ENCODE measurements around the gene SLC2A13.
"Not testable (repeated sequence)": the region's sequence is repeated elsewhere in the genome, so short reads cannot be mapped to it uniquely, and the experiment has no call there.

Gene SLC2A13

GRCh38 chr12:40038619-40039018 lies 67.3 kb downstream of the SLC2A13 start:
- no peak for DNase-seq

- no peak for DNase-seq
These were observed 71.2 kb downstream of the SLC2A13 start for GRCh38 chr12:40034712-40035111.

DNA sequence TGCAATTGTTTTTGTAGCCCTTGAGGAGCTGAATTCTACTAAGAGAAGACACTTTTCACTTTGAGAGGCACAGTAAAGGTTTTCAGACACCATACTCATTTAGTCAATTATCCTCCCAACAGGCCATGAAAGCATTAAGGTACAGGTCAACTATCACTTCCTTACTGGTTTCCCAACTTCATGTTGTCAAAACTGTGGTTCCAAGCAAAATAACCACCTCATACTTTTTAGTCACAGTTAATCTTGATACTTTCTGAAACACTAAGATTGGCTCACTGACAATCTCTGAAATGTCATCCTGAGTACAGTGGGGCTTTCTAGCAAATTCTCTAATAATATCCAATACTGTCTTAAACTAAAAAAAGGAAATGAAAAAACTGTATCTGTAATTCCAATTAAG lies 71.7 kb downstream of the SLC2A13 start:
- DNase-seq: no peak

GRCh38 chr12:40033242-40033630 lies 72.6 kb downstream of the SLC2A13 start:
- no peak for DNase-seq

GRCh38 chr12:40032433-40033241 lies 73.2 kb downstream of the SLC2A13 start:
- no peak for DNase-seq

- no peak for DNase-seq
These were observed 73.9 kb downstream of the SLC2A13 start for GRCh38 chr12:40031965-40032364.

DNA sequence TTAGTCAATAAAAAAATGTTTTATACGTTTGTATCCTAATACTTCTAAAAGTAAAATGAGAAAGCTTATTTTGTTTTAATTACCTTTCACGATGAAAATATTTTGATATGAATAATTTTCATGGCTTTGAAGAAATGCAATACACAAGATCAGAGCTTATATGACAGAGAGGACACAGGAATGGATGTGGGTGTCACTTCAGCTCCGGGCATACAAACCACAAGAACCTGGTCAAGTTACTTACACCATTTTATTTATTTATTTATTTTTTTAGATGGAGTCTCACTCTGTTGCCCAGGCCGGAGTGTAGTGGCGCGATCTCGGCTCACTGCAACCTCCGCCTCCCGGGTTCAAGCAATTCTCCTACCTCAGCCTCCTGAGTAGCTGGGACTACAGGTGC lies 74.9 kb downstream of the SLC2A13 start:
- not testable (repeated sequence) for DNase-seq

DNA sequence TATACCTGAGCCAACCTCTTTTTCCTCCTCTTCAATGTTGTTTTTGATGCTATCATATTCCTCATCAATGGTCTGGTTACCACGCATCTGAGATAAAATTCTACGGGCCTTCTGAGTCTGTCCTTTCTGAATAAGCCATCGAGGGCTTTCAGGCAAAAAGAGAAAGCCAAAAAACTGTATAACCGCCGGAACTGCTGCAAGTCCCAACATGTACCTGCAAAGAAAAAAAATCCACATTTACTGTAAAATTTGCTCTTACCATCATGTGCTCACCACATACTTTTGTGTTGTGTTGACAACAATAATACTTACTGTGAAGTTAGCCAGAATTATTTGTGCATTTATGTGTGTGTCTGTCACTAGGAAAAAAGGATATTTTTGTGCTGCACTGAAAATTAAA lies 77.6 kb downstream of the SLC2A13 start:
- DNase-seq: no peak

DNA sequence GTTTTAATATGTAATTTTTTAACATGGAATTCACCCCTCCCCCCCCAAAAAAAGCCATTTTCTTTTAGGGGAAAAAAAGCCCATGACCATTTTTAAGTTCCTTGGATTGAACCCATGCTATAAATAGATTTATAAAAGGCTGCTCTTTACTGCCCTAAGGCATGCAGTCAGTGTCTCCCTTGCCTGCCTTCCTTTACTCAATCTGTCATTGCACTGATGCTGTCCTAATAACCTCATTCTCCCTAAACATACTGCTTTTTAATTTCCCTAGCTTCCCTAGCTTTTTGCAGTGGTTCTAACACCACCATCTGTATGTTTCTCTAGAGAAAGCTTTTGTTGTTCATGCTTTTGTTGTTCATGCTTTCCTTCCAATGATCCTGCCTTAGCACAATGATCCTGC lies 83.0 kb downstream of the SLC2A13 start:
- DNase-seq: no peak

- no peak for DNase-seq
These were observed 85.6 kb downstream of the SLC2A13 start for GRCh38 chr12:40020261-40020691.

DNA sequence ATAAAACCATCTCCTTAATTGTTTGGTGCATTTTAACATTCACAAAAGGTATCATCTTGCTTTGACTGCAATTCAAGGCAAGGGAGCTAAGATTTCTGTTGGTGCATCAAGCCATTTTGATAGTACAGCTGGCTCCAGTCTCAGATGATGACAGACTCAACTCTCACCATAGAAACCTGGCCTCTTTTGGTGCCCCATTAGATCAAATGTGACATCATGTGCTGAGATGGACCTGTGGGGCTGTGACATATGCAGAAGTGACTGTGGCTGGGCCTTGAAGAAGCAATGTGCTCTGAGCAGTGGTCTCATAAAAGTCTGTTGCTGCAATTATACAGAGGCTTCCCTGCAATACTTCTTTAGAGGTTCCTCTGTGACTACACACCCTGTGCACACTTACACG lies 88.4 kb downstream of the SLC2A13 start:
- no peak for DNase-seq

DNA sequence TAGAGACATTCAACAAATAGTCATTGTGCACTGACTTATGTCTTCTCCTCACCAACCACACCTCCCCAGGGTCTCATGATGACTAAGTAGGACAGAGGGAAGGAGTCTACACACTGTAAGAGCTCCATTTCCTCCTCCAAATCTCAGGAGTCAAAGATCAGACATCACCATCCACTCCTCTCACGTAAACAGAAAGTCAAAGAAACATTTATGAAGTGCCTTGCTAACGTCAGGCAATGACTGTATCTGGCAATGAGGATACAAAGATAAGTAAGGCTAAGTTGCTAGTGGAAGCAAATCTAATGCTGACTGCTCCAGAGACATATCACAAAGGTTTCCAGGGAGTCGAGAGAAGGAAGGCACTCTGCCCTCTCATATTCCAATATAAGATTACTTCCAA lies 88.9 kb downstream of the SLC2A13 start:
- no peak for DNase-seq

GRCh38 chr12:40015881-40016280 lies 90.0 kb downstream of the SLC2A13 start:
- no peak for DNase-seq

DNA sequence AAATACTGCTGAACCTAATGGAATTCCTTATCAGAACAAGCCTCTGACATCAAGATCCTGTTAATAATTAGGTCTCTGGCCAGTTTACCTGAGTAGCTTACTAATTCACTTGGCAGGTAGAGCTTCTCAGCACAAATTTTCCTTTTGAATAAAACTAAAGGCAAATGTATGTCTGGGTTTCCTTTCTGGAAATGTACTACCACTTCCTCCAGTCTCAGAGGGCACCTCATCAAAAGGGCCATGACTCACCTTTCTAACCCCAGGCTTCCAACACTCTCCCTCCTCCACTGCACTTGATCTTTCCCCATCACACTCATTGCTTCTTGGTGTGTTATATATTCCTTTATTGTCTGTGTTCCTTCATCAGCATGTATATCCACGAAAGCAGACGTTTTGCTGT lies 90.5 kb downstream of the SLC2A13 start:
- DNase-seq: no peak

- no peak for DNase-seq
These were observed 92.0 kb downstream of the SLC2A13 start for GRCh38 chr12:40013847-40014246.

- no peak for DNase-seq
These were observed 92.6 kb downstream of the SLC2A13 start for GRCh38 chr12:40013292-40013691.

GRCh38 chr12:40012711-40013110 lies 93.2 kb downstream of the SLC2A13 start:
- no peak for DNase-seq

- DNase-seq: no peak
These were observed 94.1 kb downstream of the SLC2A13 start for GRCh38 chr12:40011775-40012129.

DNA sequence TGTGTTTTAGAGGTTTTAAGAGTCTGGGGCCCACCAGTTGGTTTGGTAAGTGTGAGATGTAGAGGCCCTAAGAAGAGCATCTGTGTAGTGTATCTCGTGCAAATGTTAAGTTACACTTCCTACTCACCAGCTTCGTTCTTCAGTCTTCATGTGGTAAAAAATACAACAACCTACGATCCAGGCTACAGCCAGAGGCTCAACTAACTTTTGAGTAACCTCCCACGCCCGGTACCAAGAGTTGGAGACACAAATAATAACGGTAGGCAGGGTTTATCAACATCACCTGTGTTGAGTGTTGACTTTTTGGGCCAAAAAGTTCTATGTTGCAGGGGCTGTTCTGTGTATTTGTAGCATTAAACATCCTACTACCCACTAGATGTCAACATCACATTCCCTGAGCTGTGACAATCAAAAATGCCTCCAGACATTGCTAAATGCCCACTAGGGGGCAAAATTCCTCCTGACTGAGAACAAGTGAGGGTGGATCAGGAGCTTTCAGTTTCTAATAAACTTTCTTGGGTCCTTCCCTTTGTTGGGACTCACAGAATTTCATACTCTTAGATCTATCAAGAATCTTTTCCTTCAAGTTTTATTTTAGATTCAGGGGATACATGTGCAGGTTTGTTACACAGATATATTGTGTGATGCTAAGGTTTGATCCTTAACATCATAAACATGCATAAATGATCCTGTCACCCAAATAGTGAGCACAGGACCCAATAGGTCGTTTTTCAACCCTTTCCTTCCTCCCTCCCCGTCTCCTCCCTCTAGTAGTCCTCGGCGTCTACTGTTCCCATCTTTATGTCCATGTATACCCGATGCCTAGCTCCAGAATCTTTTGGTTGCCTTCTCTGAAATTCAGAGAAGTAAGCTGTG lies 94.7 kb downstream of the SLC2A13 start:
- no peak for DNase-seq

DNA sequence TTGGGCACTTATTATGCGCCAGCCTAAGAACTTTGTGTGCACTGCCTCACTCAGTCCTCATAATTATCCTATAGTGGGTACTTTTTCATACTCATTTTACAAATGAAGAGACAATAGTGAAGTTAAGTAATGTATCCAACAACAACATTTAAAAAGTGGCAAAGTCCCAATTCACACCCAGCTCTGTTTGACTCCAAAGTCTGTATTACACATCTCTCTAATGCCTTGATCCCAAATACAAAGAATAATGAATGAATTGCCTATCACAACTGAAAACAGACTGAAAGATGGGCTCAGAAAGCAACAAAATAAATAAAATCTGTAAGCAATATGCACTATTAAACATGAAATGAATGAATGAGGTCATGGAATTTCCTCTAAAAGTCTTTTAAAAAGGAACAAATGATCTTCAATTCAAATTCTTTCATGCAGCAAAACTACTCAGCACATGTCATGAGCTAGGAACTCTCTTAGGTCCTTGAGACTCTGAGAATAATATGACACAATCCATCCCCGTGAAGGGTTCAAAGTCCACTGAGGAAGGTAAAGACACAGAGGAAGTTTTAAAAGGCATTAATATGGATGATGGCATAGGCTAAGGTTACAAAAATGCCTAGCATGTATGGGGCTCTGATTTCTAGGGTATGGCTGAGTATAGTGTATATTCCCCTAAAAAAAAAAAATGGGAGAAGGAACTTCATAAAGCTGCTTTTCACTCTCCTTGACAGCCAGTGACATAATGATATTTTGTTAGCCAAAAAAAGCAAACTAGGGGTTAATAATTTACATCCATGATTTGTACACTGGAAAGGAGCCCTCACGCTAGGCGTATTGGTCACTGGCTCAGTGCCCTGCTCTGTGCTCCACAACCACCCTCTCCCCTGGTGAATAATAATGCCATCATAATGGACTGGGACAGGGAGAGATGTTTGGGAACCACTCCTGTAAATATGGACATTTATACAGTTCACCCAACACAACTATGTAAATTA lies 103.4 kb downstream of the SLC2A13 start:
- DNase-seq: no peak

DNA sequence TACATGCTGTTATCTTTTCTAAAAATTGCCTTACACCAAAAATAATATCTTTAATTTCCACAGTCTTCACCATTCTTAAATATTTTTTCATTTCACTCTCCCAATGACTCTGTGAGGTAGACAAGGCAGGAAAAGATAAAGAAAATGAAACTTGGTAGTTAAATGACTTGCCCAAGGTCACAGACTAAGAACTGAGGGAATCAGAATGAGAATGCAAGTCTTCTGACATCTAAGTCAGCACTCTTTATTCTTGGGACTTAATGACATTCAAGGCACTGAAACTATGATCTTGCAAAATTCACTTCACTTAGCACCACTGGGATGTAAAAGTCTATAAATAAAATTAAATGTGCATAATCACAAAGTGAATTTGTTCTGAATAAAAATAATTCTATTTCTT lies 104.5 kb downstream of the SLC2A13 start:
- DNase-seq: no peak

- no peak for DNase-seq
These were observed 105.0 kb downstream of the SLC2A13 start for GRCh38 chr12:40000884-40001283.

Measured in right kidney (tissue), 1 donor.